MM.1S (cell line): ENCODE data around the gene PHACTR1.

Experiments used
- DNase-seq: peaks from one replicate; pipeline ENCODE4 v3.0.0-alpha.2; 2015
- H2AFZ ChIP-seq: fragments of 300-600 bp; sonication (generic); 2 replicates; pipeline ENCODE4 v1.6.0; 2016; ENCODE audit warnings: antibody characterized with exemption, low read length
- H3F3A ChIP-seq: fragments of 300-600 bp; sonication (generic); 2 replicates; pipeline ENCODE4 v1.6.1; 2016; ENCODE audit warnings: mild to moderate bottlenecking, antibody characterized with exemption, low read length, moderate library complexity, mixed read lengths; ENCODE audit not compliant: insufficient read depth
- H3K27ac ChIP-seq: fragments of 300-600 bp; sonication (generic); 2 replicates; pipeline ENCODE4 v1.5.1; 2016; ENCODE audit warnings: mild to moderate bottlenecking, low read length
- H3K27me3 ChIP-seq: fragments of 300-600 bp; sonication (generic); replicated peaks from 2 replicates; pipeline ENCODE4 v1.6.0; 2016; ENCODE audit warnings: low read length; ENCODE audit not compliant: insufficient read depth
- H3K36me3 ChIP-seq: fragments of 300-600 bp; sonication (generic); replicated peaks from 2 replicates; pipeline ENCODE4 v1.6.1; 2016; ENCODE audit warnings: mild to moderate bottlenecking, low read length, mixed read lengths; ENCODE audit not compliant: insufficient read depth
- H3K4me1 ChIP-seq: fragments of 300-600 bp; sonication (generic); 2 replicates; pipeline ENCODE4 v1.6.1; 2016; ENCODE audit warnings: low read length, mixed read lengths
- H3K4me2 ChIP-seq: fragments of 300-600 bp; sonication (generic); 2 replicates; pipeline ENCODE4 v1.6.0; 2016; ENCODE audit warnings: low read depth, low read length
- H3K4me3 ChIP-seq: fragments of 300-600 bp; sonication (generic); 2 replicates; pipeline ENCODE4 v1.5.1; 2016; ENCODE audit warnings: low read length, mixed read lengths
- H3K79me2 ChIP-seq: fragments of 300-600 bp; sonication (generic); 2 replicates; pipeline ENCODE4 v1.6.1; 2016; ENCODE audit warnings: mixed run types, low read length, mixed read lengths
- H3K9ac ChIP-seq: fragments of 300-600 bp; sonication (generic); 2 replicates; pipeline ENCODE4 v1.6.1; 2016; ENCODE audit warnings: low read length, mixed read lengths
- H3K9me2 ChIP-seq: fragments of 300-600 bp; sonication (generic); replicated peaks from 2 replicates; pipeline ENCODE4 v1.6.1; 2016; ENCODE audit warnings: mild to moderate bottlenecking, low read length, mixed read lengths; ENCODE audit not compliant: insufficient read depth
- H3K9me3 ChIP-seq: fragments of 300-600 bp; sonication (generic); replicated peaks from 2 replicates; pipeline ENCODE4 v1.6.1; 2016; ENCODE audit warnings: mild to moderate bottlenecking, low read length, mixed read lengths; ENCODE audit not compliant: insufficient read depth
- H4K20me1 ChIP-seq: fragments of 300-600 bp; sonication (generic); 2 replicates; pipeline ENCODE4 v1.6.1; 2016; ENCODE audit warnings: mild to moderate bottlenecking, low read length, moderate library complexity, mixed read lengths; ENCODE audit not compliant: insufficient read depth
- CTCF ChIP-seq: fragments of 300-600 bp; sonication (generic); IDR thresholded peaks from 2 replicates; pipeline ENCODE4 v1.5.1; 2016; ENCODE audit warnings: antibody characterized with exemption, low read length, mixed read lengths
- EZH2 ChIP-seq: fragments of 300-600 bp; sonication (generic); optimal IDR thresholded peaks from 2 replicates; pipeline ENCODE3; 2017; ENCODE audit warnings: low read depth, mild to moderate bottlenecking, antibody characterized with exemption, low read length, mixed read lengths
- EZH2phosphoT487 ChIP-seq: fragments of 300-600 bp; sonication (generic); IDR thresholded peaks from 2 replicates; pipeline ENCODE4 v1.6.1; 2018; ENCODE audit warnings: antibody characterized with exemption, low read length

The PHACTR1 gene

GRCh38 chr6:12704946-12705345, 11.6 kb upstream of the PHACTR1 start:
- Histone ChIP-seq H2AFZ (no peak overlapping the region), H3K27me3 (no peaks in the 10 kb centered on the region), H3K9ac (no peak overlapping the region), H4K20me1 (no peaks in the 10 kb centered on the region), H3K9me2 (no peaks in the 10 kb centered on the region), H3K27ac (no peak overlapping the region), H3K79me2 (no peaks in the 10 kb centered on the region), H3K4me3 (no peak overlapping the region), H3K4me1 (no peaks in the 10 kb centered on the region), H3F3A (no peaks in the 10 kb centered on the region), H3K4me2 (no peak overlapping the region), H3K36me3 (no peaks in the 10 kb centered on the region), H3K9me3 (no peaks in the 10 kb centered on the region)
- no peak for DNase-seq
- TF ChIP-seq CTCF (no peak), EZH2phosphoT487 (no peak), EZH2 (no peak)

GRCh38 chr6:12709116-12709515, 7.5 kb upstream of the PHACTR1 start:
- H3K27ac ChIP-seq, result no peak overlapping the region
- H3K9me2 ChIP-seq, result no peaks in the 10 kb centered on the region
- H2AFZ ChIP-seq, result no peak overlapping the region
- no peak for TF ChIP-seq EZH2
- no peak for TF ChIP-seq EZH2phosphoT487
- TF ChIP-seq CTCF, result no peak
- H3K4me3 ChIP-seq, result no peak overlapping the region
- no peak overlapping the region for H3K4me2 ChIP-seq
- no peaks in the 10 kb centered on the region for H3K79me2 ChIP-seq
- no peaks in the 10 kb centered on the region for H4K20me1 ChIP-seq
- H3K4me1 ChIP-seq, result no peaks in the 10 kb centered on the region
- no peak overlapping the region for H3K9ac ChIP-seq
- no peaks in the 10 kb centered on the region for H3K36me3 ChIP-seq
- DNase-seq, result no peak
- H3F3A ChIP-seq, result no peaks in the 10 kb centered on the region
- no peaks in the 10 kb centered on the region for H3K9me3 ChIP-seq
- no peaks in the 10 kb centered on the region for H3K27me3 ChIP-seq

GRCh38 chr6:12709556-12710232, 6.9 kb upstream of the PHACTR1 start:
- H2AFZ ChIP-seq, result no peak overlapping the region
- no peaks in the 10 kb centered on the region for H3K27me3 ChIP-seq
- no peaks in the 10 kb centered on the region for H3K79me2 ChIP-seq
- H3K9me2 ChIP-seq, result no peaks in the 10 kb centered on the region
- H3K27ac ChIP-seq, result no peak overlapping the region
- H3K4me3 ChIP-seq, result no peak overlapping the region
- H3K9ac ChIP-seq, result no peak overlapping the region
- no peaks in the 10 kb centered on the region for H3K9me3 ChIP-seq
- TF ChIP-seq CTCF (no peak), EZH2 (no peak), EZH2phosphoT487 (no peak)
- no peaks in the 10 kb centered on the region for H3F3A ChIP-seq
- no peaks in the 10 kb centered on the region for H3K36me3 ChIP-seq
- DNase-seq, result no peak
- H4K20me1 ChIP-seq, result no peaks in the 10 kb centered on the region
- no peaks in the 10 kb centered on the region for H3K4me1 ChIP-seq
- no peak overlapping the region for H3K4me2 ChIP-seq
